ENCODE data around the gene MTSS2.
"Not testable (repeated sequence)": the region's sequence is repeated elsewhere in the genome, so short reads cannot be mapped to it uniquely, and the experiment has no call there.

The MTSS2 gene

GRCh38 chr16:70675851-70676513, 9.9 kb downstream of the MTSS2 start:
- Histone ChIP-seq H3K4me1 (peaks cover 6% of the 10 kb centered on the region), H3K9me3 (no peaks in the 10 kb centered on the region), H3K27me3 (no peaks in the 10 kb centered on the region), H3K4me3 (ENCODE audit: low read depth, low read length) (no peak overlapping the region), H3K36me3 (peaks cover 72% of the 10 kb centered on the region)
- TF ChIP-seq CTCF (IDR thresholded peaks at IDR 0.05; ENCODE audit: low read depth, low read length), result no peak
- no peak for DNase-seq

- Histone ChIP-seq H3K4me3 (ENCODE audit: low read depth, low read length) (no peak overlapping the region), H3K4me1 (no peaks in the 10 kb centered on the region), H3K9me3 (no peaks in the 10 kb centered on the region), H3K36me3 (peaks cover 79% of the 10 kb centered on the region), H3K27me3 (no peaks in the 10 kb centered on the region)
- DNase-seq, result no peak
- TF ChIP-seq CTCF (IDR thresholded peaks at IDR 0.05; ENCODE audit: low read depth, low read length), result no peak
Measured at GRCh38 chr16:70674221-70675014, 11.4 kb downstream of the MTSS2 start.

- not testable (repeated sequence) for H3K27me3 ChIP-seq; H3K9me3 ChIP-seq; H3K4me3 ChIP-seq (ENCODE audit: low read depth, low read length); H3K4me1 ChIP-seq; DNase-seq
- peaks cover 71% of the 10 kb centered on the region for H3K36me3 ChIP-seq
Measured at GRCh38 chr16:70670938-70671337, 14.9 kb downstream of the MTSS2 start.

- H3K4me1 ChIP-seq, result no peaks in the 10 kb centered on the region
- H3K9me3 ChIP-seq, result no peaks in the 10 kb centered on the region
- no peak for TF ChIP-seq CTCF (IDR thresholded peaks at IDR 0.05; ENCODE audit: low read depth, low read length)
- H3K27me3 ChIP-seq, result no peaks in the 10 kb centered on the region
- no peak overlapping the region for H3K4me3 ChIP-seq (ENCODE audit: low read depth, low read length)
- peaks cover 75% of the 10 kb centered on the region for H3K36me3 ChIP-seq
- no peak for DNase-seq
Measured at GRCh38 chr16:70670175-70670574, 15.7 kb downstream of the MTSS2 start.

GRCh38 chr16:70665806-70666735, 19.8 kb downstream of the MTSS2 start:
- Histone ChIP-seq H3K4me1 (no peaks in the 10 kb centered on the region), H3K36me3 (peaks cover 68% of the 10 kb centered on the region)

More at GRCh38 chr16:70665806-70666735, 19.8 kb downstream of the MTSS2 start:
- no peak for TF ChIP-seq CTCF (IDR thresholded peaks at IDR 0.05; ENCODE audit: low read depth, low read length)
- no peaks in the 10 kb centered on the region for H3K27me3 ChIP-seq
- H3K9me3 ChIP-seq, result no peaks in the 10 kb centered on the region
- DNase-seq, result no peak
- H3K4me3 ChIP-seq (ENCODE audit: low read depth, low read length), result no peak overlapping the region

Data from BE2C (cell line).